ENCODE results near the gene PKDCC.

PKDCC gene, protein sequence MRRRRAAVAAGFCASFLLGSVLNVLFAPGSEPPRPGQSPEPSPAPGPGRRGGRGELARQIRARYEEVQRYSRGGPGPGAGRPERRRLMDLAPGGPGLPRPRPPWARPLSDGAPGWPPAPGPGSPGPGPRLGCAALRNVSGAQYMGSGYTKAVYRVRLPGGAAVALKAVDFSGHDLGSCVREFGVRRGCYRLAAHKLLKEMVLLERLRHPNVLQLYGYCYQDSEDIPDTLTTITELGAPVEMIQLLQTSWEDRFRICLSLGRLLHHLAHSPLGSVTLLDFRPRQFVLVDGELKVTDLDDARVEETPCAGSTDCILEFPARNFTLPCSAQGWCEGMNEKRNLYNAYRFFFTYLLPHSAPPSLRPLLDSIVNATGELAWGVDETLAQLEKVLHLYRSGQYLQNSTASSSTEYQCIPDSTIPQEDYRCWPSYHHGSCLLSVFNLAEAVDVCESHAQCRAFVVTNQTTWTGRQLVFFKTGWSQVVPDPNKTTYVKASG

GRCh38 chr2:42047488-42048298 lies at the start of gene PKDCC:
Gene PKDCC (plus strand): TSS chr2:42048021. CDS start chr2:42048200, 179 bp downstream.
- H3K9me3 ChIP-seq (ENCODE audit: control insufficient read depth in 1 of 2, low read length in 2 of 2), result no peaks in the 10 kb centered on the region
- peaks cover 27 to 46% of the 10 kb centered on the region in 2 donors for H3K4me1 ChIP-seq (ENCODE audit: control insufficient read depth in 1 of 2, insufficient read depth in 2 of 2, low read length in 2 of 2)
- peak within 1 kb of the TSS; percentile 77 to 95 for H3K9ac ChIP-seq (ENCODE audit: low read depth in 1 of 2, low read length in 2 of 2)
- no peaks in the 10 kb centered on the region for H3K36me3 ChIP-seq (ENCODE audit: control insufficient read depth in 1 of 2, insufficient read depth in 2 of 2, low read length in 2 of 2)
- H3K27me3 ChIP-seq (ENCODE audit: control insufficient read depth in 1 of 2, insufficient read depth in 2 of 2, low read length in 2 of 2), result peaks cover 11 to 21% of the 10 kb centered on the region in 2 donors
- H3K27ac ChIP-seq (ENCODE audit: low read depth, low read length), result peak within 1 kb of the TSS; percentile 83
- peak within 1 kb of the TSS; percentile 74 to 85 for H3K4me3 ChIP-seq (ENCODE audit: low read depth in 1 of 2, low read length in 2 of 2)

DNA sequence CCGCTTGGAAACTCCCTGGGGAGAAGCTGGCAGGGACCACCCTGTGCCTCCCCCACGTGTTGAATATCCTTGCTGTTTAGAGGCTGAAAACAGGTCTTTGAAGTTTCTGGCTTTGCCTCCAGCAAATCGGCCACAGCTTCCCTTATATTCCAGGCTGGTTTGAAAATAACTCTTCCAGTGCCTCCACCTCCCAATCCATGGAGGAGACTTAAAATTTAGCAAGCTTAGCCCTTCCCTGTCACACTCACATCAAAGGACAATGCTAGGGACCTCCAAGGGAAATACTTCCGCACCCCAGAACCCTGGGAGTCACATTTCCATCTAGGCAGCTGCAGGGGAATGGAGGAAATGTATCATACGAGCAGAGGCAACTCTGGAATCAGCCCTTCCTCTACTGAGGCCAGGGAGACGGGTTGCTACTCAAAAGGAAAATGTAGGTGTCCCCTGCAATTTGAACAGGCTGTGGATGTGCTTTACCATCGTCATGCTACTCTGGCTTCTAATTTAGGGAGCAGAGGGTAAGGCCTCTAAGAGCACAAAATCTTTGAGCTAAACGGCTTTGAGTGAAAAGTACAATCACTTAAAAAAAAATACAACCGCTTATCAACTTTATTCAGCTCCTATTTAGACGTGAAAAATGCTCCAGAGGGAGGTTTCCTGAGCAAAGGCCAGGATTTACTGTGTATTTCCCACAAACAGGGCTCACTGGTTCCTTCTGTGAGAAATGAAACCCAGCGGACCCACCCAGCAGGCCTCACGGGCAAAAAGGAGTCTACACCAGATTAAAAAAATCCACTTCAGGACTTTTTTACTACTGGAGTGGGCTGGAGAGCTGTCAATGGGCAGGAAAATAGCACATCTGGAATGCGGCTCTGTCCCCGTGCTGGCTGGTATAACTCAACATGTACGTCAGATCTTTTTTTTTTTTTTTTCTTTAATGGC lies 49.4 kb upstream of the PKDCC start:
- Histone ChIP-seq H3K36me3 (ENCODE audit: control insufficient read depth in 1 of 2, insufficient read depth in 2 of 2, low read length in 2 of 2) (no peaks in the 10 kb centered on the region), H3K4me3 (ENCODE audit: low read depth in 1 of 2, low read length in 2 of 2) (no peak overlapping the region), H3K27ac (ENCODE audit: low read depth, low read length) (no peak overlapping the region), H3K9ac (ENCODE audit: low read depth in 1 of 2, low read length in 2 of 2) (no peak overlapping the region), H3K27me3 (ENCODE audit: control insufficient read depth in 1 of 2, insufficient read depth in 2 of 2, low read length in 2 of 2) (no peaks in the 10 kb centered on the region), H3K4me1 (ENCODE audit: control insufficient read depth in 1 of 2, insufficient read depth in 2 of 2, low read length in 2 of 2) (peaks cover 4 to 7% of the 10 kb centered on the region in 2 donors), H3K9me3 (ENCODE audit: control insufficient read depth in 1 of 2, low read length in 2 of 2) (no peaks in the 10 kb centered on the region)

DNA sequence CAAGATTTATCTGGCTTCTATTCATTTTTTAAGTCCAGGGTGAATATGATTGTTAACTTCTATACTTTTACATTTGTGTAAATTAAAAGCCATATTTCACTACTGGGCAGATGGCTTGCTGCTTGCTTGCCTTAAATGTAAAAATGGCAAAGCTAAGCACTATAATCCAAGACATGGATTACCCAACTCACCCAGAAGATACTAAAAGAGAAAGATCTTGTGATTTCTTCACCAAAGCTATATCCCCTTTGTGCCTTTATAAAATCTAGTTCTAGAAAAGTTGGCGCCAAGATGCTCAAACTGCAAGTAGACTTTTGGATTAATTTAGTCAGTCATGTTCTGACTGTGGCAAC lies 48.7 kb upstream of the PKDCC start:
- Histone ChIP-seq H3K4me3 (ENCODE audit: low read depth in 1 of 2, low read length in 2 of 2) (no peak overlapping the region), H3K4me1 (ENCODE audit: control insufficient read depth in 1 of 2, insufficient read depth in 2 of 2, low read length in 2 of 2) (peaks cover 0 to under 1% of the 10 kb centered on the region in 2 donors), H3K36me3 (ENCODE audit: control insufficient read depth in 1 of 2, insufficient read depth in 2 of 2, low read length in 2 of 2) (no peaks in the 10 kb centered on the region), H3K9ac (ENCODE audit: low read depth in 1 of 2, low read length in 2 of 2) (no peak overlapping the region), H3K27me3 (ENCODE audit: control insufficient read depth in 1 of 2, insufficient read depth in 2 of 2, low read length in 2 of 2) (no peaks in the 10 kb centered on the region), H3K27ac (ENCODE audit: low read depth, low read length) (no peak overlapping the region), H3K9me3 (ENCODE audit: control insufficient read depth in 1 of 2, low read length in 2 of 2) (peaks cover 0 to 3% of the 10 kb centered on the region in 2 donors)

GRCh38 chr2:41999592-42000281 lies 48.1 kb upstream of the PKDCC start:
- Histone ChIP-seq H3K9ac (ENCODE audit: low read depth in 1 of 2, low read length in 2 of 2) (no peak overlapping the region), H3K27me3 (ENCODE audit: control insufficient read depth in 1 of 2, insufficient read depth in 2 of 2, low read length in 2 of 2) (no peaks in the 10 kb centered on the region), H3K9me3 (ENCODE audit: control insufficient read depth in 1 of 2, low read length in 2 of 2) (peaks cover 0 to 6% of the 10 kb centered on the region in 2 donors), H3K4me3 (ENCODE audit: low read depth in 1 of 2, low read length in 2 of 2) (no peak overlapping the region), H3K27ac (ENCODE audit: low read depth, low read length) (no peak overlapping the region), H3K4me1 (ENCODE audit: control insufficient read depth in 1 of 2, insufficient read depth in 2 of 2, low read length in 2 of 2) (no peaks in the 10 kb centered on the region), H3K36me3 (ENCODE audit: control insufficient read depth in 1 of 2, insufficient read depth in 2 of 2, low read length in 2 of 2) (no peaks in the 10 kb centered on the region)

DNA sequence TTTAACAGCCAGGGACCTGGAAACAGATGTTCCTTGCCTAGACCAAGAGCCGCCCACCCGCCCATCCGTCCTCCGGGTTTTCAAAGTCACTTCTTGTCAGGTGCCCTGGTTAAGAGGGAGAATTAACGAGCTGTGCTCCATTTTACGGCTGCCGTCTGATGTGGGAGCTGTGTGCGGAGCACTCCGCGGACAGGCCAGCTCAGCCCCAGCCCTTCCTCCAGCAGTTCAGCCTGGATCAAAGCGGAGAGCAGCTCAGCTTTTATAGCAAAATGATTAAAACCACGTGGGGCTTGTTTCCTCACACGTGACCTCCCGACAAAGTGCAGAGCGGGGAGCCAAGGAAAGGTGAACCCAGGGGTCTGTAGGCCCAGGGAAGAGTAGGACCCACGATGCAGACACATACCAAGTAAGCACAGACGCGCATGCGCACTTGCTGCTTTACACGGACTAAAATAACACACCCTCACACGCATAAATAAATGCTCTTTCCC lies 46.1 kb upstream of the PKDCC start:
- H3K4me3 ChIP-seq (ENCODE audit: low read depth in 1 of 2, low read length in 2 of 2), result no peak overlapping the region
- H3K9me3 ChIP-seq (ENCODE audit: control insufficient read depth in 1 of 2, low read length in 2 of 2), result peaks cover 0 to 6% of the 10 kb centered on the region in 2 donors
- H3K36me3 ChIP-seq (ENCODE audit: control insufficient read depth in 1 of 2, insufficient read depth in 2 of 2, low read length in 2 of 2), result no peaks in the 10 kb centered on the region
- H3K27ac ChIP-seq (ENCODE audit: low read depth, low read length), result no peak overlapping the region
- H3K27me3 ChIP-seq (ENCODE audit: control insufficient read depth in 1 of 2, insufficient read depth in 2 of 2, low read length in 2 of 2), result no peaks in the 10 kb centered on the region
- no peak overlapping the region for H3K9ac ChIP-seq (ENCODE audit: low read depth in 1 of 2, low read length in 2 of 2)
- H3K4me1 ChIP-seq (ENCODE audit: control insufficient read depth in 1 of 2, insufficient read depth in 2 of 2, low read length in 2 of 2), result no peaks in the 10 kb centered on the region

DNA sequence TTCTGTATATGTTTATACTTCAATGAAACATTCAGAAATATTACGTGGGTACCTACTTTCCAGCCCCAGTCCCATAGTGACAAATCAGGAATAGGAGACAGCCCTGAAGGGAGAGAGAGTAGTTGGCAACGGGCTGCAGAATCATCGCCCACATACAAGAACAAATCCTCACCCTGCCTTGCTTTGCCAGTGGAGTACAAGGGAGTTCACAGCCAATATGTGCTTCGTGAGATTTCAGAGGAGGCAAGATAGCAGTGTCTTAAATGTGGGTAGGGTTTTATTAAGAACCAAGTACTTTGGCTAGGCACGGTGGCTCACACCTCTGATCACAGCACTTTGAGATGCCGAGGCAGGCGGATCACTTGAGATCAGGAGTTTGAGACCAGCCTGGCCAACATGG lies 40.3 kb upstream of the PKDCC start:
- H3K4me1 ChIP-seq (ENCODE audit: control insufficient read depth in 1 of 2, insufficient read depth in 2 of 2, low read length in 2 of 2), result peaks cover 6 to 9% of the 10 kb centered on the region in 2 donors
- H3K9me3 ChIP-seq (ENCODE audit: control insufficient read depth in 1 of 2, low read length in 2 of 2), result peaks cover 0 to 6% of the 10 kb centered on the region in 2 donors
- no peak overlapping the region for H3K9ac ChIP-seq (ENCODE audit: low read depth in 1 of 2, low read length in 2 of 2)
- no peaks in the 10 kb centered on the region for H3K36me3 ChIP-seq (ENCODE audit: control insufficient read depth in 1 of 2, insufficient read depth in 2 of 2, low read length in 2 of 2)
- H3K4me3 ChIP-seq (ENCODE audit: low read depth in 1 of 2, low read length in 2 of 2), result no peak overlapping the region
- no peak overlapping the region for H3K27ac ChIP-seq (ENCODE audit: low read depth, low read length)
- H3K27me3 ChIP-seq (ENCODE audit: control insufficient read depth in 1 of 2, insufficient read depth in 2 of 2, low read length in 2 of 2), result no peaks in the 10 kb centered on the region

GRCh38 chr2:42008241-42008921 lies 39.4 kb upstream of the PKDCC start:
- Histone ChIP-seq H3K27ac (ENCODE audit: low read depth, low read length) (no peak overlapping the region), H3K4me1 (ENCODE audit: control insufficient read depth in 1 of 2, insufficient read depth in 2 of 2, low read length in 2 of 2) (peaks cover 6 to 9% of the 10 kb centered on the region in 2 donors), H3K36me3 (ENCODE audit: control insufficient read depth in 1 of 2, insufficient read depth in 2 of 2, low read length in 2 of 2) (no peaks in the 10 kb centered on the region), H3K9me3 (ENCODE audit: control insufficient read depth in 1 of 2, low read length in 2 of 2) (peaks cover 0 to 6% of the 10 kb centered on the region in 2 donors), H3K4me3 (ENCODE audit: low read depth in 1 of 2, low read length in 2 of 2) (no peak overlapping the region), H3K9ac (ENCODE audit: low read depth in 1 of 2, low read length in 2 of 2) (no peak overlapping the region), H3K27me3 (ENCODE audit: control insufficient read depth in 1 of 2, insufficient read depth in 2 of 2, low read length in 2 of 2) (no peaks in the 10 kb centered on the region)

- H3K4me3 ChIP-seq (ENCODE audit: low read depth in 1 of 2, low read length in 2 of 2), result peak overlapping the region in 1 of 2 donors; percentile 28
- H3K9me3 ChIP-seq (ENCODE audit: control insufficient read depth in 1 of 2, low read length in 2 of 2), result no peaks in the 10 kb centered on the region
- H3K36me3 ChIP-seq (ENCODE audit: control insufficient read depth in 1 of 2, insufficient read depth in 2 of 2, low read length in 2 of 2), result no peaks in the 10 kb centered on the region
- peaks cover 6 to 9% of the 10 kb centered on the region in 2 donors for H3K4me1 ChIP-seq (ENCODE audit: control insufficient read depth in 1 of 2, insufficient read depth in 2 of 2, low read length in 2 of 2)
- H3K27ac ChIP-seq (ENCODE audit: low read depth, low read length), result no peak overlapping the region
- H3K9ac ChIP-seq (ENCODE audit: low read depth in 1 of 2, low read length in 2 of 2), result no peak overlapping the region
- H3K27me3 ChIP-seq (ENCODE audit: control insufficient read depth in 1 of 2, insufficient read depth in 2 of 2, low read length in 2 of 2), result no peaks in the 10 kb centered on the region
These were observed 37.9 kb upstream of the PKDCC start for GRCh38 chr2:42009657-42010580.

All from duodenal mucosa (tissue), 2 donors.